Neural cell (in vitro differentiated cells): ENCODE measurements around the gene CASR. TPM values are rescaled to one million over a fixed set of nuclear protein-coding genes. Genes with fewer than 3 reads are reported as not detected.

Experiments
- H2AFZ ChIP-seq: fragments of 200-600, 300-800 bp; sonication (generic), shearing (Covaris generic); 2 replicates; pipeline ENCODE4 v1.6.0; 2014; ENCODE audit warnings: low read depth, mild to moderate bottlenecking, antibody characterized with exemption, low read length, moderate library complexity
- H3F3A ChIP-seq: fragments of 200-600 bp; shearing (Covaris generic); 2 replicates; pipeline ENCODE4 v1.6.1; 2016; ENCODE audit warnings: mild to moderate bottlenecking, moderate library complexity, mixed read lengths, antibody characterized with exemption, low read length; ENCODE audit not compliant: insufficient read depth, poor library complexity, severe bottlenecking
- H3K27ac ChIP-seq: fragments of 200-600, 300-800 bp; sonication (generic), shearing (Covaris generic); 2 replicates; pipeline ENCODE4 v1.5.1; 2014; ENCODE audit warnings: mild to moderate bottlenecking, low read length, moderate library complexity
- H3K27me3 ChIP-seq: fragments of 300-800, 200-600 bp; sonication (generic), shearing (Covaris generic); 2 replicates; pipeline ENCODE4 v1.6.0; 2014; ENCODE audit warnings: mild to moderate bottlenecking, low read depth, low read length, moderate library complexity; ENCODE audit not compliant: insufficient read depth
- H3K36me3 ChIP-seq: fragments of 300-800, 200-600 bp; sonication (generic), shearing (Covaris generic); 2 replicates; pipeline ENCODE4 v1.5.1; 2014; ENCODE audit warnings: mild to moderate bottlenecking, antibody characterized with exemption, low read length, moderate library complexity; ENCODE audit not compliant: insufficient read depth
- H3K4me2 ChIP-seq: fragments of 300-800, 200-600 bp; sonication (generic), shearing (Covaris generic); 2 replicates; pipeline ENCODE4 v1.6.0; 2014; ENCODE audit warnings: mild to moderate bottlenecking, low read length
- H3K4me3 ChIP-seq: fragments of 300-800, 200-600 bp; sonication (generic), shearing (Covaris generic); 2 replicates; pipeline ENCODE4 v1.5.1; 2014; ENCODE audit warnings: mild to moderate bottlenecking, low read length, moderate library complexity
- H3K79me2 ChIP-seq: fragments of 200-600 bp; shearing (Covaris generic); replicated peaks from 2 replicates; pipeline ENCODE4 v1.6.0; 2014; ENCODE audit warnings: mild to moderate bottlenecking, low read length, moderate library complexity; ENCODE audit not compliant: insufficient read depth
- H3K9ac ChIP-seq: fragments of 300-800, 200-600 bp; sonication (generic), shearing (Covaris generic); 2 replicates; pipeline ENCODE4 v1.6.1; 2016; ENCODE audit warnings: mild to moderate bottlenecking, low read length, mixed read lengths
- H3K9me2 ChIP-seq: fragments of 200-600 bp; shearing (Covaris generic); 2 replicates; pipeline ENCODE4 v1.6.1; 2016; ENCODE audit warnings: mild to moderate bottlenecking, low read length, mixed read lengths; ENCODE audit not compliant: insufficient read depth
- H3K9me3 ChIP-seq: fragments of 200-600, 300-800 bp; sonication (generic), shearing (Covaris generic); 2 replicates; pipeline ENCODE4 v1.6.1; 2016; ENCODE audit warnings: mild to moderate bottlenecking, mixed run types, low read length, moderate library complexity, mixed read lengths
- H4K20me1 ChIP-seq: fragments of 200-600 bp; shearing (Covaris generic); 2 replicates; pipeline ENCODE4 v1.6.1; 2016; ENCODE audit warnings: mild to moderate bottlenecking, mixed run types; ENCODE audit not compliant: insufficient read depth
- EP300 ChIP-seq: fragments of 450-650 bp; conservative IDR thresholded peaks from 2 replicates; pipeline ENCODE4 v1.6.1; 2014; ENCODE audit warnings: antibody characterized with exemption, mild to moderate bottlenecking, moderate library complexity; ENCODE audit not compliant: poor library complexity, severe bottlenecking
- EZH2 ChIP-seq: fragments of 200-600, 300-800 bp; shearing (Covaris generic), sonication (generic); IDR thresholded peaks from 2 replicates; pipeline ENCODE4 v1.6.1; 2014; ENCODE audit warnings: antibody characterized with exemption, low read length, borderline replicate concordance, mild to moderate bottlenecking; ENCODE audit not compliant: insufficient read depth, poor library complexity, severe bottlenecking
- MXI1 ChIP-seq: fragments of 450-650 bp; conservative IDR thresholded peaks from 2 replicates; pipeline ENCODE4 v1.6.1; 2014; ENCODE audit warnings: antibody characterized with exemption, mild to moderate bottlenecking; ENCODE audit not compliant: poor library complexity, severe bottlenecking
- POLR2AphosphoS5 ChIP-seq: IDR thresholded peaks from 2 replicates; pipeline ENCODE4 v1.6.1; 2012
- RAD21 ChIP-seq: fragments of 450-650 bp; conservative IDR thresholded peaks from 2 replicates; pipeline ENCODE4 v1.6.1; 2014; ENCODE audit warnings: antibody characterized with exemption, mild to moderate bottlenecking, moderate library complexity
- SMC3 ChIP-seq: fragments of 450-650 bp; conservative IDR thresholded peaks from 2 replicates; pipeline ENCODE4 v1.6.1; 2014; ENCODE audit warnings: antibody characterized with exemption, mild to moderate bottlenecking, moderate library complexity; ENCODE audit not compliant: poor library complexity
- TAF1 ChIP-seq: IDR thresholded peaks from 2 replicates; pipeline ENCODE4 v1.6.1; 2012; ENCODE audit warnings: low read depth
- polyA minus RNA-seq: library from RNA; depleted of rRNA, polyadenylated mRNA; stranded (reverse); fragments of >200 nt; gene quantifications from 2 replicates; pipeline ENCODE4 v1.2.3, GENCODE V29; 2014
- polyA plus RNA-seq: library from polyadenylated mRNA; depleted of rRNA; stranded (reverse); fragments of >200 nt; gene quantifications from 2 replicates; pipeline ENCODE4 v1.2.3, GENCODE V29; 2014
- TF ChIP-seq, protein P1 (sequence below): IDR thresholded peaks from 2 replicates; pipeline ENCODE4 v1.6.1; 2012; ENCODE audit warnings: borderline replicate concordance
- TF ChIP-seq, protein P2 (sequence below): fragments of 450-650 bp; IDR thresholded peaks from 2 replicates; pipeline ENCODE4 v1.5.1; 2014; ENCODE audit warnings: antibody characterized with exemption, mild to moderate bottlenecking, moderate library complexity; ENCODE audit not compliant: poor library complexity, severe bottlenecking

The CASR gene, protein sequence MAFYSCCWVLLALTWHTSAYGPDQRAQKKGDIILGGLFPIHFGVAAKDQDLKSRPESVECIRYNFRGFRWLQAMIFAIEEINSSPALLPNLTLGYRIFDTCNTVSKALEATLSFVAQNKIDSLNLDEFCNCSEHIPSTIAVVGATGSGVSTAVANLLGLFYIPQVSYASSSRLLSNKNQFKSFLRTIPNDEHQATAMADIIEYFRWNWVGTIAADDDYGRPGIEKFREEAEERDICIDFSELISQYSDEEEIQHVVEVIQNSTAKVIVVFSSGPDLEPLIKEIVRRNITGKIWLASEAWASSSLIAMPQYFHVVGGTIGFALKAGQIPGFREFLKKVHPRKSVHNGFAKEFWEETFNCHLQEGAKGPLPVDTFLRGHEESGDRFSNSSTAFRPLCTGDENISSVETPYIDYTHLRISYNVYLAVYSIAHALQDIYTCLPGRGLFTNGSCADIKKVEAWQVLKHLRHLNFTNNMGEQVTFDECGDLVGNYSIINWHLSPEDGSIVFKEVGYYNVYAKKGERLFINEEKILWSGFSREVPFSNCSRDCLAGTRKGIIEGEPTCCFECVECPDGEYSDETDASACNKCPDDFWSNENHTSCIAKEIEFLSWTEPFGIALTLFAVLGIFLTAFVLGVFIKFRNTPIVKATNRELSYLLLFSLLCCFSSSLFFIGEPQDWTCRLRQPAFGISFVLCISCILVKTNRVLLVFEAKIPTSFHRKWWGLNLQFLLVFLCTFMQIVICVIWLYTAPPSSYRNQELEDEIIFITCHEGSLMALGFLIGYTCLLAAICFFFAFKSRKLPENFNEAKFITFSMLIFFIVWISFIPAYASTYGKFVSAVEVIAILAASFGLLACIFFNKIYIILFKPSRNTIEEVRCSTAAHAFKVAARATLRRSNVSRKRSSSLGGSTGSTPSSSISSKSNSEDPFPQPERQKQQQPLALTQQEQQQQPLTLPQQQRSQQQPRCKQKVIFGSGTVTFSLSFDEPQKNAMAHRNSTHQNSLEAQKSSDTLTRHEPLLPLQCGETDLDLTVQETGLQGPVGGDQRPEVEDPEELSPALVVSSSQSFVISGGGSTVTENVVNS
- polyA plus RNA-seq = not detected in 2 replicates
- polyA minus RNA-seq = not detected in 2 replicates

DNA sequence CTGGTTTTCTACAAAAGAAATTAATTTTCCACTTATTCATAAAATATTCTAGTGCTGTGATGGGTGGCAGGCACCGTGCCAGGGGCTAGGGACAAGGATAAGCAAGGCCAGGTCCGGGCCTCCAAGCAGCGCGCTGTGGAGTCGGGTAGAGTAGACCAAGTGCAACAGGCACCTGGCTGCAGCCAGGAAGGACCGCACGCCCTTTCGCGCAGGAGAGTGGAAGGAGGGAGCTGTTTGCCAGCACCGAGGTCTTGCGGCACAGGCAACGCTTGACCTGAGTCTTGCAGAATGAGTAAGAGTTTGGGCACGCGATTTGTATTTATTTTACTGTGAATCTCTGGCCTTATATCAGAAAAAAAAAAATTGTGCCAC lies at the start of gene CASR:
TSS of gene CASR (plus strand) at position 148 of the 372 bp plus-strand sequence. CDS start 70,522 bp downstream, outside the sequence.
- H3K27me3 ChIP-seq = peaks cover 59% of the 10 kb centered on the region

DNA sequence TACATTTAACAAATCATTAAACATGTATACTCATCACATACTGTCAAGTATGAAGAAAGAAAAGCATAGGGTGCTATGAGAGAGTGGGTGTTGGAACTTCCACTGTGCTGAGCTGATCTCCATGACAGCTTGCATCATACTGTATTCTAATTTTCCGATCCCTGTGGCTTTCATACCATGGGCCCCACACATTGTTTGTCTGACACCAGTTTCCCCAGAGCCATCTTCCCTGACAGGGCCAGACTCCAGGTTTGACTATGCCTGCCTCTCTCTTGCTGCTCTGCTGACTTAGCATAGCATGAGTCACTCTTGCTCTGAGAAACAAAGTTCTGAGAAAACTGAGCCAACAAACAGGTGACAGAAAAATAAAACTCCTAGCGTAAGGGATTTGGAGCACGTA lies 37.0 kb upstream of the CASR start:
- Histone ChIP-seq H3K36me3 (no peaks in the 10 kb centered on the region), H3K27ac (no peak overlapping the region), H3K9me2 (no peaks in the 10 kb centered on the region), H4K20me1 (no peaks in the 10 kb centered on the region), H3K9ac (no peak overlapping the region), H3F3A (no peaks in the 10 kb centered on the region), H3K4me3 (no peak overlapping the region), H3K9me3 (no peaks in the 10 kb centered on the region), H3K27me3 (no peaks in the 10 kb centered on the region), H3K79me2 (no peaks in the 10 kb centered on the region), H2AFZ (no peak overlapping the region), H3K4me2 (no peak overlapping the region)
- TF ChIP-seq EZH2 (no peak), SMC3 (no peak), RAD21 (no peak), EP300 (no peak), MXI1 (no peak), TAF1 (no peak)
- TF ChIP-seq, protein P1, sequence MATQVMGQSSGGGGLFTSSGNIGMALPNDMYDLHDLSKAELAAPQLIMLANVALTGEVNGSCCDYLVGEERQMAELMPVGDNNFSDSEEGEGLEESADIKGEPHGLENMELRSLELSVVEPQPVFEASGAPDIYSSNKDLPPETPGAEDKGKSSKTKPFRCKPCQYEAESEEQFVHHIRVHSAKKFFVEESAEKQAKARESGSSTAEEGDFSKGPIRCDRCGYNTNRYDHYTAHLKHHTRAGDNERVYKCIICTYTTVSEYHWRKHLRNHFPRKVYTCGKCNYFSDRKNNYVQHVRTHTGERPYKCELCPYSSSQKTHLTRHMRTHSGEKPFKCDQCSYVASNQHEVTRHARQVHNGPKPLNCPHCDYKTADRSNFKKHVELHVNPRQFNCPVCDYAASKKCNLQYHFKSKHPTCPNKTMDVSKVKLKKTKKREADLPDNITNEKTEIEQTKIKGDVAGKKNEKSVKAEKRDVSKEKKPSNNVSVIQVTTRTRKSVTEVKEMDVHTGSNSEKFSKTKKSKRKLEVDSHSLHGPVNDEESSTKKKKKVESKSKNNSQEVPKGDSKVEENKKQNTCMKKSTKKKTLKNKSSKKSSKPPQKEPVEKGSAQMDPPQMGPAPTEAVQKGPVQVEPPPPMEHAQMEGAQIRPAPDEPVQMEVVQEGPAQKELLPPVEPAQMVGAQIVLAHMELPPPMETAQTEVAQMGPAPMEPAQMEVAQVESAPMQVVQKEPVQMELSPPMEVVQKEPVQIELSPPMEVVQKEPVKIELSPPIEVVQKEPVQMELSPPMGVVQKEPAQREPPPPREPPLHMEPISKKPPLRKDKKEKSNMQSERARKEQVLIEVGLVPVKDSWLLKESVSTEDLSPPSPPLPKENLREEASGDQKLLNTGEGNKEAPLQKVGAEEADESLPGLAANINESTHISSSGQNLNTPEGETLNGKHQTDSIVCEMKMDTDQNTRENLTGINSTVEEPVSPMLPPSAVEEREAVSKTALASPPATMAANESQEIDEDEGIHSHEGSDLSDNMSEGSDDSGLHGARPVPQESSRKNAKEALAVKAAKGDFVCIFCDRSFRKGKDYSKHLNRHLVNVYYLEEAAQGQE = no peak

More for the DNA sequence above, at the start of gene CASR:
- Histone ChIP-seq H3K79me2 (no peaks in the 10 kb centered on the region), H3K9ac (peak within 1 kb of the TSS; percentile 29), H3K9me2 (no peaks in the 10 kb centered on the region), H3K4me2 (no peak within 1 kb of the TSS), H3K9me3 (no peaks in the 10 kb centered on the region), H4K20me1 (no peaks in the 10 kb centered on the region), H3K4me3 (peak within 1 kb of the TSS; percentile 66), H3F3A (no peaks in the 10 kb centered on the region), H3K27ac (no peak within 1 kb of the TSS), H2AFZ (no peak within 1 kb of the TSS), H3K36me3 (no peaks in the 10 kb centered on the region)
- no peak for TF ChIP-seq TAF1
- TF ChIP-seq, protein P2, sequence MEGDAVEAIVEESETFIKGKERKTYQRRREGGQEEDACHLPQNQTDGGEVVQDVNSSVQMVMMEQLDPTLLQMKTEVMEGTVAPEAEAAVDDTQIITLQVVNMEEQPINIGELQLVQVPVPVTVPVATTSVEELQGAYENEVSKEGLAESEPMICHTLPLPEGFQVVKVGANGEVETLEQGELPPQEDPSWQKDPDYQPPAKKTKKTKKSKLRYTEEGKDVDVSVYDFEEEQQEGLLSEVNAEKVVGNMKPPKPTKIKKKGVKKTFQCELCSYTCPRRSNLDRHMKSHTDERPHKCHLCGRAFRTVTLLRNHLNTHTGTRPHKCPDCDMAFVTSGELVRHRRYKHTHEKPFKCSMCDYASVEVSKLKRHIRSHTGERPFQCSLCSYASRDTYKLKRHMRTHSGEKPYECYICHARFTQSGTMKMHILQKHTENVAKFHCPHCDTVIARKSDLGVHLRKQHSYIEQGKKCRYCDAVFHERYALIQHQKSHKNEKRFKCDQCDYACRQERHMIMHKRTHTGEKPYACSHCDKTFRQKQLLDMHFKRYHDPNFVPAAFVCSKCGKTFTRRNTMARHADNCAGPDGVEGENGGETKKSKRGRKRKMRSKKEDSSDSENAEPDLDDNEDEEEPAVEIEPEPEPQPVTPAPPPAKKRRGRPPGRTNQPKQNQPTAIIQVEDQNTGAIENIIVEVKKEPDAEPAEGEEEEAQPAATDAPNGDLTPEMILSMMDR = no peak
- TF ChIP-seq EZH2 = no peak
- TF ChIP-seq, protein P1 = no peak
- TF ChIP-seq SMC3 = no peak
- no peak for TF ChIP-seq POLR2AphosphoS5
- TF ChIP-seq RAD21 = no peak
- TF ChIP-seq MXI1 = no peak
- no peak for TF ChIP-seq EP300
